HepG2 (cell line): ENCODE measurements around the gene PCYOX1L. TPM values are rescaled to one million over a fixed set of nuclear protein-coding genes. Genes with fewer than 3 reads are reported as not detected.

Experiments used
- GATAD2A ChIP-seq: IDR thresholded peaks from 2 replicates; pipeline ENCODE4 v1.6.1; 2016
- HMGXB4 ChIP-seq, 2 experiments: sonication (generic) in 1 of 2; formaldehyde crosslinking in 1 of 2; IDR thresholded peaks; 2 replicates each; pipeline versions ENCODE4 v1.4.0 to v1.6.1; 2018 to 2020; ENCODE audit warnings: missing genetic modification reagents in 2 of 2, borderline replicate concordance in 1 of 2, low read depth in 1 of 2, mild to moderate bottlenecking in 1 of 2, missing biosample characterization in 1 of 2
- MAFG ChIP-seq: sonication (generic); formaldehyde crosslinking; IDR thresholded peaks from 2 replicates; pipeline ENCODE4 v1.5.1; 2020; ENCODE audit warnings: mild to moderate bottlenecking, missing genetic modification reagents
- NCOA2 ChIP-seq: sonication (generic); formaldehyde crosslinking; IDR thresholded peaks from 2 replicates; pipeline ENCODE4 v1.8.0; 2022; ENCODE audit warnings: inconsistent platforms
- PRPF4 ChIP-seq: fragments of 200-400 bp; formaldehyde crosslinking; IDR thresholded peaks from 2 replicates; pipeline ENCODE4 v1.6.1; 2016; ENCODE audit warnings: low read length, low read depth; ENCODE audit not compliant: poor library complexity, severe bottlenecking
- REL ChIP-seq: sonication (generic); formaldehyde crosslinking; conservative IDR thresholded peaks from 2 replicates; pipeline ENCODE4 v1.8.0; 2022; ENCODE audit warnings: mild to moderate bottlenecking, missing genetic modification reagents, moderate library complexity
- SMAD3 ChIP-seq: sonication (generic); formaldehyde crosslinking; IDR thresholded peaks from 2 replicates; pipeline ENCODE4 v1.4.0; 2020; ENCODE audit warnings: missing genetic modification reagents
- TSC22D2 ChIP-seq: sonication (generic); formaldehyde crosslinking; IDR thresholded peaks from 2 replicates; pipeline ENCODE4 v1.5.1; 2020; ENCODE audit warnings: missing genetic modification reagents, mild to moderate bottlenecking, borderline replicate concordance
- ZC3H4 ChIP-seq: sonication (generic); formaldehyde crosslinking; IDR thresholded peaks from 2 replicates; pipeline ENCODE4 v1.4.0; 2020; ENCODE audit warnings: missing genetic modification reagents, borderline replicate concordance
- ZNF10 ChIP-seq: sonication (generic); formaldehyde crosslinking; IDR thresholded peaks from 2 replicates; pipeline ENCODE4 v1.4.0; 2020; ENCODE audit warnings: mild to moderate bottlenecking, low read depth, missing genetic modification reagents, borderline replicate concordance
- ZNF280B ChIP-seq: sonication (generic); formaldehyde crosslinking; IDR thresholded peaks from 2 replicates; pipeline ENCODE4 v1.5.0; 2020; ENCODE audit warnings: missing genetic modification reagents, mild to moderate bottlenecking, borderline replicate concordance
- polyA plus RNA-seq, 8 experiments: library from polyadenylated mRNA; depleted of rRNA in 3 of 8; stranded (reverse) in 7 of 8; unstranded in 1 of 8; fragments of >200 nt; fragmentation: Illumina TruSeq in 4 of 8; extraction: Trizol in 4 of 8; gene quantifications; 2 replicates each; pipeline versions ENCODE4 v1.2.1 to v1.2.3, GENCODE V29; 2011 to 2016; ENCODE audit warnings: low read depth in 4 of 8, missing spikeins in 1 of 8, mixed read lengths in 1 of 8; ENCODE audit not compliant: insufficient read depth in 1 of 8
- total RNA-seq, 5 experiments: library from RNA; depleted of rRNA; stranded (reverse); fragments of >200 nt; fragmentation: Illumina TruSeq; extraction: Trizol; gene quantifications; 2 replicates each; pipeline ENCODE4 v1.2.3, GENCODE V29; 2016; ENCODE audit warnings: low read depth in 1 of 5
- TF ChIP-seq, protein P1 (sequence below): sonication (generic); formaldehyde crosslinking; IDR thresholded peaks from 2 replicates; pipeline ENCODE4 v1.5.1; 2020; ENCODE audit warnings: missing genetic modification reagents, mild to moderate bottlenecking, borderline replicate concordance
- TF ChIP-seq, protein P2 (sequence below): sonication (generic); formaldehyde crosslinking; IDR thresholded peaks from 2 replicates; pipeline ENCODE4 v1.4.0; 2020; ENCODE audit warnings: mild to moderate bottlenecking, missing genetic modification reagents
- TF ChIP-seq, protein P3 (sequence below): sonication (generic); formaldehyde crosslinking; IDR thresholded peaks from 2 replicates; pipeline ENCODE4 v1.5.0; 2020; ENCODE audit warnings: mild to moderate bottlenecking, missing genetic modification reagents, borderline replicate concordance
- TF ChIP-seq, protein P4 (sequence below): IDR thresholded peaks from 2 replicates; pipeline ENCODE4 v1.6.1; 2016

PCYOX1L gene
- total and polyA plus RNA-seq, 2 of the 13 experiments (the other 11 are each of a cell fraction or from before 2014, with no cell fraction given): 1.00 to 3.7 TPM

DNA sequence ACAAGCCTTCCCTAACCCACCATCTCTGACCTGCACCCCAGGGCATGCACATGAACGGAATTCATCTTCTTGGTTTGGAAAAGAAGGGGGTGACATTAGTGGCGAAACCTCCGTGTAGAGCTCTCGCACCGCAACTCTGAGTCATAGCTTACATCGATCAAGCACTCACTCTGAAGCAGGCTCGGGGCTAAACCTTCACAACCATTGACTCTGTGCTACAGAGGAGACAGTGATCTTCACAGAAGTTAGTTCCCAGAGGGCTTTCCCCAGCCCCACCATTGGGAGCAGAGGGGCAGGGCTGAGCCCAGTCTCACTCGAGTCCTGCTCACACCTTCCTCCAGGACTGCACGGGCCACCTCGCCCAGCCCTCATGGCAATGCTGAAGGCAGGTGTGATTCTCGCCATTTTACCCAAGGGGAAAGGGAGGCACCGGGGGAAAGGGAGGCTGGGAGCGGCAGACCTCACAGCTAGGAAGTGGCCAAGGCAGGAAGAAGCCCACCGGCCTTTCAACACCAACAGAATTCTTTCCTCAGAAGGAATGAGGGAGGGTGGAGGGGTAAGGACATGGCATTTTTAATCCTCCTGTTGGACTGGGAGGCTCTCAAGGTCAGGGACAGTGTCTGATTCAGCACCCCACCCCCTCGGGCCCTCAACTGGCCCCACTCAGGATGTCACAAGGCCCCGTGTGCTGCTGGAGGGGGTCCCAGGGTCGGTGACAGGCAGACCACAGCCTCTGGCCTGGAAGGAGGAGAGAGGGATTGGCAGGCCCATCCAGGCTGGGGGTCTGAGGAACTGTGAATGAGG, 47.1 kb downstream of the PCYOX1L start (continued):
- TF ChIP-seq, protein P1, sequence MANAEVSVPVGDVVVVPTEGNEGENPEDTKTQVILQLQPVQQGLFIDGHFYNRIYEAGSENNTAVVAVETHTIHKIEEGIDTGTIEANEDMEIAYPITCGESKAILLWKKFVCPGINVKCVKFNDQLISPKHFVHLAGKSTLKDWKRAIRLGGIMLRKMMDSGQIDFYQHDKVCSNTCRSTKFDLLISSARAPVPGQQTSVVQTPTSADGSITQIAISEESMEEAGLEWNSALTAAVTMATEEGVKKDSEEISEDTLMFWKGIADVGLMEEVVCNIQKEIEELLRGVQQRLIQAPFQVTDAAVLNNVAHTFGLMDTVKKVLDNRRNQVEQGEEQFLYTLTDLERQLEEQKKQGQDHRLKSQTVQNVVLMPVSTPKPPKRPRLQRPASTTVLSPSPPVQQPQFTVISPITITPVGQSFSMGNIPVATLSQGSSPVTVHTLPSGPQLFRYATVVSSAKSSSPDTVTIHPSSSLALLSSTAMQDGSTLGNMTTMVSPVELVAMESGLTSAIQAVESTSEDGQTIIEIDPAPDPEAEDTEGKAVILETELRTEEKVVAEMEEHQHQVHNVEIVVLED (CRISPR knock-in tag): no peak
- 0 out of 4 replicates have a peak, but pooled peaks of 1 of the 2 experiments have one; percentile 11 for TF ChIP-seq HMGXB4 (CRISPR knock-in tag; IDR thresholded peaks at IDR 0.05; ENCODE audit: borderline replicate concordance in 1 of 2, low read depth in 1 of 2)
- no peak for TF ChIP-seq PRPF4
- TF ChIP-seq TSC22D2: no peak
- TF ChIP-seq ZC3H4: no peak
- TF ChIP-seq GATAD2A (CRISPR knock-in tag): peak; percentile 38; the same call in 1 of the 2 replicates
- TF ChIP-seq, protein P2, sequence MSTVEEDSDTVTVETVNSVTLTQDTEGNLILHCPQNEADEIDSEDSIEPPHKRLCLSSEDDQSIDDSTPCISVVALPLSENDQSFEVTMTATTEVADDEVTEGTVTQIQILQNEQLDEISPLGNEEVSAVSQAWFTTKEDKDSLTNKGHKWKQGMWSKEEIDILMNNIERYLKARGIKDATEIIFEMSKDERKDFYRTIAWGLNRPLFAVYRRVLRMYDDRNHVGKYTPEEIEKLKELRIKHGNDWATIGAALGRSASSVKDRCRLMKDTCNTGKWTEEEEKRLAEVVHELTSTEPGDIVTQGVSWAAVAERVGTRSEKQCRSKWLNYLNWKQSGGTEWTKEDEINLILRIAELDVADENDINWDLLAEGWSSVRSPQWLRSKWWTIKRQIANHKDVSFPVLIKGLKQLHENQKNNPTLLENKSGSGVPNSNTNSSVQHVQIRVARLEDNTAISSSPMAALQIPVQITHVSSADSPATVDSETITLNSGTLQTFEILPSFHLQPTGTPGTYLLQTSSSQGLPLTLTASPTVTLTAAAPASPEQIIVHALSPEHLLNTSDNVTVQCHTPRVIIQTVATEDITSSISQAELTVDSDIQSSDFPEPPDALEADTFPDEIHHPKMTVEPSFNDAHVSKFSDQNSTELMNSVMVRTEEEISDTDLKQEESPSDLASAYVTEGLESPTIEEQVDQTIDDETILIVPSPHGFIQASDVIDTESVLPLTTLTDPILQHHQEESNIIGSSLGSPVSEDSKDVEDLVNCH (CRISPR knock-in tag): no peak
- TF ChIP-seq SMAD3 (CRISPR knock-in tag): 0 out of 2 replicates have a peak, but pooled peaks have one; percentile 6
- TF ChIP-seq NCOA2: no peak
- TF ChIP-seq ZNF280B: no peak
- TF ChIP-seq ZNF10 (CRISPR knock-in tag): no peak
- TF ChIP-seq, protein P3, sequence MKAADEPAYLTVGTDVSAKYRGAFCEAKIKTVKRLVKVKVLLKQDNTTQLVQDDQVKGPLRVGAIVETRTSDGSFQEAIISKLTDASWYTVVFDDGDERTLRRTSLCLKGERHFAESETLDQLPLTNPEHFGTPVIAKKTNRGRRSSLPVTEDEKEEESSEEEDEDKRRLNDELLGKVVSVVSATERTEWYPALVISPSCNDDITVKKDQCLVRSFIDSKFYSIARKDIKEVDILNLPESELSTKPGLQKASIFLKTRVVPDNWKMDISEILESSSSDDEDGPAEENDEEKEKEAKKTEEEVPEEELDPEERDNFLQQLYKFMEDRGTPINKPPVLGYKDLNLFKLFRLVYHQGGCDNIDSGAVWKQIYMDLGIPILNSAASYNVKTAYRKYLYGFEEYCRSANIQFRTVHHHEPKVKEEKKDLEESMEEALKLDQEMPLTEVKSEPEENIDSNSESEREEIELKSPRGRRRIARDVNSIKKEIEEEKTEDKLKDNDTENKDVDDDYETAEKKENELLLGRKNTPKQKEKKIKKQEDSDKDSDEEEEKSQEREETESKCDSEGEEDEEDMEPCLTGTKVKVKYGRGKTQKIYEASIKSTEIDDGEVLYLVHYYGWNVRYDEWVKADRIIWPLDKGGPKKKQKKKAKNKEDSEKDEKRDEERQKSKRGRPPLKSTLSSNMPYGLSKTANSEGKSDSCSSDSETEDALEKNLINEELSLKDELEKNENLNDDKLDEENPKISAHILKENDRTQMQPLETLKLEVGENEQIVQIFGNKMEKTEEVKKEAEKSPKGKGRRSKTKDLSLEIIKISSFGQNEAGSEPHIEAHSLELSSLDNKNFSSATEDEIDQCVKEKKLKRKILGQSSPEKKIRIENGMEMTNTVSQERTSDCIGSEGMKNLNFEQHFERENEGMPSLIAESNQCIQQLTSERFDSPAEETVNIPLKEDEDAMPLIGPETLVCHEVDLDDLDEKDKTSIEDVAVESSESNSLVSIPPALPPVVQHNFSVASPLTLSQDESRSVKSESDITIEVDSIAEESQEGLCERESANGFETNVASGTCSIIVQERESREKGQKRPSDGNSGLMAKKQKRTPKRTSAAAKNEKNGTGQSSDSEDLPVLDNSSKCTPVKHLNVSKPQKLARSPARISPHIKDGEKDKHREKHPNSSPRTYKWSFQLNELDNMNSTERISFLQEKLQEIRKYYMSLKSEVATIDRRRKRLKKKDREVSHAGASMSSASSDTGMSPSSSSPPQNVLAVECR: no peak
- TF ChIP-seq REL (CRISPR knock-in tag): no peak
- TF ChIP-seq MAFG (CRISPR knock-in tag): no peak
- TF ChIP-seq, protein P4, sequence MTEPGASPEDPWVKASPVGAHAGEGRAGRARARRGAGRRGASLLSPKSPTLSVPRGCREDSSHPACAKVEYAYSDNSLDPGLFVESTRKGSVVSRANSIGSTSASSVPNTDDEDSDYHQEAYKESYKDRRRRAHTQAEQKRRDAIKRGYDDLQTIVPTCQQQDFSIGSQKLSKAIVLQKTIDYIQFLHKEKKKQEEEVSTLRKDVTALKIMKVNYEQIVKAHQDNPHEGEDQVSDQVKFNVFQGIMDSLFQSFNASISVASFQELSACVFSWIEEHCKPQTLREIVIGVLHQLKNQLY (CRISPR knock-in tag): no peak
